NCI-H1436 treated with DMSO at 0.1 percent for 48 hours (cell line): ENCODE measurements around the gene DOC2B.
"Not testable (repeated sequence)": the region's sequence is repeated elsewhere in the genome, so short reads cannot be mapped to it uniquely, and the experiment has no call there.

Source experiments
- DNase-seq: peaks from one replicate; lab custom pipeline; 2025; lab: John Stamatoyannopoulos, UW

Gene DOC2B

DNA sequence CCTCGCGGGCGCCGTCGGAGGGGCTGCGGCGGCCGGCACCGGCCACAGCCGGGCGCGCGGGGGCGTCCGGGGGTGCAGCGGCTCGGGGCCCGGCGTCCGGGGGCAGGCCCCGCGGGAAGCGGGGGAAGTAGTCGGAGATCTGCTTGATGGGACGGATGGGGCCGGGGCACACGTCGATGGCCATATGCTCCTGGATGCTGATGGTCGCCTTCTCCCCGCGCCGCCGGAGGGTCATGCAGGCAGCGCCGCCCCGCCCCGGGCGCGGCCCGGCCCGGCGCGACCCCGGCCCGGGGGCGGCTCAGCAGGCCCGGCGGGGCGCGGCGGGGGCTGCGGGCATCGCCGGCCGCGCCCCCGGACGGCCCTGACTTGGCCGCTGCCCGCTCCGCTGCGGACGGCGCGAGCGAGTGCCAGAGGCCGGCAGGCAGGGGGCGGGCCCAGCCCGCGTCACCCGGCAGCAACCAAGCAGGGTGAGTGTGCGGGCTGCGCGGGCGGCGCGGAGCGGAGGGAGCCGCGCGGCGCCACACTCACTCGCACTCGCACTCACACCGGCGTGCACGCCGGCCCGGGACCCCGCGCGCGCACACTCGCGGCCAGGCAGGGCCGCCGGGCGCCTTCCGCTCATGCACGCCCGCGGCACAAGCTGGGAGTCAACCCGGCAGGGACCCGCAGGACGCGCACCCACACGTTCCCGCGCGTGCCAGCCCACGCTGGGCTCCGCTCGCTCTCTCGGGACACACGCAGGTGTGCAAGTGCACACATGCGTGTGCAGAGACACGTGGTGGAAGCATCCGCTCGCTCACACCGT is at the start of gene DOC2B:
Gene DOC2B, minus strand, starts transcription at position 406 of the 805 bp plus-strand sequence. Its CDS starts 171 bp downstream, at position 235.
- DNase-seq: no peak

- no peak for DNase-seq
Observed at GRCh38 chr17:230395-230770, 48.9 kb upstream of the DOC2B start.

GRCh38 chr17:229709-230394 is 48.4 kb upstream of the DOC2B start:
- DNase-seq: no peak

- DNase-seq: no peak
Observed at GRCh38 chr17:228951-229708, 47.7 kb upstream of the DOC2B start.

DNA sequence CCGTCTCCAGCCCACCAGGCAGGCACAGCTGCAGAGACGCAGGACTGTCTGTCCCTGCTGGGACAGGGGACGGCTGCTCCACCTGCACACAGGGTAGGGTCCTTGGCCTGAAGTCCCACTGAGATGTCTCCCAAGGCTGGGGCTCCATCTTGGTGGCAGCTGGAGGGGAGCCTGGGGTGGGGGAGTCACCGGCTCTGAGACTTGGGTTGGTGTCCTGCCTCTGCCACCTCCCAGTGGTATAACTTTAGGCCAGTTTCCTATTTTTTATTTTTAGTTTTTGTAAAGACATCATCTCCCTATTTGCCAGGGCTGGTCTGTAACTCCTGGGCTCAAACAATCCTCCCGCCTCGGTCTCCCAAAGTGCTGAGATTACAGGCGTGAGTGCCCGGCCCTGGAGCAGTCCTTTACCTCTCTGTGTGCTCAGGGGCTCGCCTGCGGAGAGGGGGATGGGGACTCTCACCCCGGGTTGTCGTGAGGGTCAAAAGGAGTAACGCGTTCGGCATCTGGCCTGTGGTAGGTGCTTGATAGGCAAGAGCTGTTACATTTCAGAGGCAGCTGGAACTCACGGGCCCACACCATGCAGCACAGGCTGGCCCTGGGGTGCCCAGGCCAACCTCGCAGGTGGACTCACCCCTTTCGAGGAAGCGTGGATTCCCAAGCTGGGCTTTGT is 46.6 kb upstream of the DOC2B start:
- no peak for DNase-seq

DNA sequence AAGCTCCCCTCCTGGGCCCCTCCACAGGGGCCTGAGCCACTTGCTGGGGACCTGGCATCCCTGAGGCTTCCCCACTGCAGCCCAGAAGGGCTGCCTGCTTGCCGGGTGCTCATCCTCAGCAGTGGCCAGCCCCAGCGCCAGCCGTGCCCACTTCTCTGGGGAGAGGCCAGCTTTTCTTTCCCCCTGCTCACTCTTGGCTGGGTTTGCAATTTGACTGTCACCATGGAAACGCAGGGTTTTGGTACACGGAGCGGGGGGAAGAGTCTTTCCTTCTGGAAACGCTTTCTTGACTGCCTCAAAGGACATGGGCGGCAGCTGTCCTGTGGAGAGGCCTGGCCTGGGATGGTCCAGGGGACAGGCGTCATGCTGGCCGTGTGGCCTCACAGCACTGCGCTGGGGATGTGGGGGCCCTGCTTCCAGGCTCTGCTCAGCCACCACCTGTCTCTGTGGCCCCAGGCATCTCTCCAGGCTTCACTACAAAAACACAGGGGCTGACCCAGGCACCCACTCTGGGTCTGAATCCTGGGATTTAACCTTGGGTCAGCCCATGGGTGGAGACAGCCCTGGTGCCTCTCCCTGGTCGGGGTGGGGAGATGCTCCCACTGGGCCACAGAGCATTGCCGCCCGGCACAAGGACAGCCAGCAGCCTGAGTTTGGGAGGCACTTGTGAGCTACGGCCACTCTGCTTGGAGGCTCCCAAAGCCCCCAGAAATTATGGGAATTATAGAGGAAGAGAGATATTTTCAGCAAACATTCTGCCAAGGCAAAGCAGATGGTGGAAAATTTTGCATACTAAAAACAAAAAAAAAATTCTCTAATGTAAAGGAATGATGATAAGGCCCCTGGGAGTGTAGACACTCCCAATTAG is 45.9 kb upstream of the DOC2B start:
- no peak for DNase-seq

GRCh38 chr17:226108-227077 is 44.9 kb upstream of the DOC2B start:
- no peak for DNase-seq

DNA sequence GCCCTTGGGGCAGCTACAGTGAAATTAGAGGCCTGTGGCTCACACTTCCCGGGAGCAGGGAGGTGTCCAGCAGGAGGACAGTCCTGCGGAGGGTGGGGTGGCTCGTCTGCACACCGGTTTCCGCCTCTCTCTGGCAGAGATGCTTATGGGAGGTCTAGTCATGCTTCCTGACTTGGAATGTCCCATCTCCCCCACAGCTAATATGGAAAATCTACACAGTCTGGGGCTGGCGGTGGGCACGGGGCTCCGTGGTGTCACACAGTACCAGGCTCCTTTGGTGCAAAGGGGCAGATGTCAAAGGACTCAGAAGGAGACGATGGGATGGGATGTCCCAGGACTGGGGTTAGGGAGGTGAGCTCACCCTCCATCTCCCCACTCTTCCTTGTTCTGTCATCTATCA is 44.1 kb upstream of the DOC2B start:
- no peak for DNase-seq

- DNase-seq: not testable (repeated sequence)
Observed at GRCh38 chr17:224576-224975, 43.1 kb upstream of the DOC2B start.

DNA sequence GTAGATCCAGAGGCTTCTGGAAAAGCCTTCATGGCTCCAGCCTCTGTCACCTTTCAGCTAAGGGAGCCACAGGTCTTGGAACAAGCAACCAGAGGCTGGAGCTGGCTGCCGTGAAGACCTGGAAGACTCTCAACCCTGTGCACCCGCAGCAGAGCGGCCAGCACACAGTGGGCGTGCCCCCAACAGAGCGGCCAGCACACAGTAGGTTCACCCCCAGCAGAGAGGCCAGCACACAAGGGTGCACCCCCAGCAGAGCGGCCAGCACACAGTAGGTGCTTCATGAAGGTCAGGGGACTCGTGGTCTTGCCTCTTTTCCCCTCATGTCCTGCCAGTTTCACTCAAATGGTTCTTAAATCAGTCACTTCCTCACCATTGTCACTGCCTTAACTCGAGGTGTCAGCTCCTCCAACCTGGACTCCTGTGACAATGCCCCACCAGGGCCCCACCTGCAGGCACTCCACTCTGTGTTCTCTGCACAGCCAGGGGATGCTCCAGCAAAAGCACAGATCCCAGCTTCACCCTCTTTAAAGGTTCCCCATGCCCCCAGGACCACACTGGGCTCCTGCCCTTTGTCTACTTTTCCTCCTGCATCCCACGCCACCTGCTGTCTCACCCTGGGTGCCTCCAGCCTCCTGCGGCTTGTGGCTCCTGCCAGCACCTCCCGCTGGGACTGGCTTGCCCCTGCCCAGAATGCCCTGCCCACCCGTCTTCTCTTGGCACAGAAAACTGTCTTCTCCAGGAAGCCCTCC is 42.4 kb upstream of the DOC2B start:
- no peak for DNase-seq

DNA sequence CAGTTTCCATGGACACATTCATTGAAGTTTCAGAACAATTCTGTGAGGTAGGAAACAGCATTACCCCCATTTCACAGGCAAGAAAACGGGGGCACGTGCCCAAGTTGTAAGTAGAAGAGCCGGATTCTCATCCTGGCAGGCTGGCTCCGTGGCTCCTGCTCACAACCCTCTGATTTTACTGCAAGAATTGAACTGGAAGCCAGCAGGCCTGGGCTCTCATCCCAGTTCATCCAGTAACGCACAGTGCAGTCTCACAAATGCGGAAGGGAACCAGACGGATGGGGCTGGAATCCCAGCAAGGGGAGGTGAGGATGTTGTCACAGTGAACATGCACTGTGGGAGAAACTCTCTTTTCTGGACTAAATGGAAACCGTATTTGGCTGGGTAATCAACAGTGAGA is 40.7 kb upstream of the DOC2B start:
- no peak for DNase-seq

DNA sequence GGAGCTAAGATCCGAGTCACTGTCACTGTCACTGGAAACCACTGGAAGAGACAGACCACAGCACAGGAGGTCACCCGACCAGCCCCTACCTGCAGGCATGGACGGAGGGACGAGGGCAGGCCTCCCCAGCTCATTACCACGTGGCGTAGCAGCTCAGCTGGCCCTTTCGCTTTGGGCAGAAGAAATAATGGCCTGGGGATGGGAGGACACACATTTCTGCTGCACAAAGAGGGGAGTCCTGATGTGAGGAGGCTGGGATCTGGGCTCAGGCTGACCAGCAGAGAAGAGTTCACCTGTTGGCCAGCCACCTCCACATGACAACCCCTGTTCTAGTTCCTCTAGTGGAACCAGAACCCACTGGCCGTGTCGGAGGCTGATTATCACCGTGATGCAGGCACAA is 38.2 kb upstream of the DOC2B start:
- no peak for DNase-seq

- DNase-seq: no peak
Observed at GRCh38 chr17:218432-219110, 37.1 kb upstream of the DOC2B start.

GRCh38 chr17:216625-217024 is 35.2 kb upstream of the DOC2B start:
- no peak for DNase-seq

DNA sequence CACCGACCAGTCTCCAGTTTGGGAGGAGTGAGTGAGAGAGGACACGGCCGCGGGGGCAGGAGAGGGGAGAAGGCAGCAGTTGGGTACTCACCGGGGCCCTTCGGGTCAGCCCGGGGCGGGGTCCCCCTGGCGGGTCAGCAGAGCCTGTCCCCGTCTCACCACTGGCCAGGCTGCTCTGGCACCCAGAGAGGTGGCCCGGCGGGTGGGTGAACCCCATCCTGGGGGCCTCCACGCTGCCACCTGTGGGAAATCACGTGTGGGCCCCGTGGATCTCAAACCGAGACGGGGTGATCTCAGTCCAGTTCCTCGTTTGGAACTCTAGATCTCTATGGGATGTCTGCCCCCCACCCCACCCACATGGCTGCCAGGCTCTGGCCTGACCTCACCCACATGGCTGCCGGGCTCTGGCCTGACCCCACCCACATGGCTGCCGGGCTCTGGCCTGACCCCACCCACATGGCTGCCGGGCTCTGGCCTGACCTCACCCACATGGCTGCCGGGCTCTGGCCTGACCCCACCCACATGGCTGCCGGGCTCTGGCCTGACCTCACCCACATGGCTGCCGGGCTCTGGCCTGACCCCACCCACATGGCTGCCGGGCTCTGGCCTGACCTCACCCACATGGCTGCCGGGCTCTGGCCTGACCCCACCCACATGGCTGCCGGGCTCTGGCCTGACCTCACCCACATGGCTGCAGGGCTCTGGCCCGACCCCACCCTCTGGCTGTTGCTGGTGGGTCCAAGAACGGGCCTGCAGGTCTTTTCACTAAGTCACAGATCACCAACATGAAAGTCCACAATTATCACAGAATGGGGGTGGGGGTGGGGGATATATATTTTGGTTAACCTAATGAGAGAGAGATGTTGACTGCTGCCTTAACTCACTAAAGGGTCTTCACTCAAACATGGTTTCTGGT is 34.4 kb upstream of the DOC2B start:
- DNase-seq: not testable (repeated sequence)

- DNase-seq: no peak
Observed at GRCh38 chr17:214881-215331, 33.5 kb upstream of the DOC2B start.

DNA sequence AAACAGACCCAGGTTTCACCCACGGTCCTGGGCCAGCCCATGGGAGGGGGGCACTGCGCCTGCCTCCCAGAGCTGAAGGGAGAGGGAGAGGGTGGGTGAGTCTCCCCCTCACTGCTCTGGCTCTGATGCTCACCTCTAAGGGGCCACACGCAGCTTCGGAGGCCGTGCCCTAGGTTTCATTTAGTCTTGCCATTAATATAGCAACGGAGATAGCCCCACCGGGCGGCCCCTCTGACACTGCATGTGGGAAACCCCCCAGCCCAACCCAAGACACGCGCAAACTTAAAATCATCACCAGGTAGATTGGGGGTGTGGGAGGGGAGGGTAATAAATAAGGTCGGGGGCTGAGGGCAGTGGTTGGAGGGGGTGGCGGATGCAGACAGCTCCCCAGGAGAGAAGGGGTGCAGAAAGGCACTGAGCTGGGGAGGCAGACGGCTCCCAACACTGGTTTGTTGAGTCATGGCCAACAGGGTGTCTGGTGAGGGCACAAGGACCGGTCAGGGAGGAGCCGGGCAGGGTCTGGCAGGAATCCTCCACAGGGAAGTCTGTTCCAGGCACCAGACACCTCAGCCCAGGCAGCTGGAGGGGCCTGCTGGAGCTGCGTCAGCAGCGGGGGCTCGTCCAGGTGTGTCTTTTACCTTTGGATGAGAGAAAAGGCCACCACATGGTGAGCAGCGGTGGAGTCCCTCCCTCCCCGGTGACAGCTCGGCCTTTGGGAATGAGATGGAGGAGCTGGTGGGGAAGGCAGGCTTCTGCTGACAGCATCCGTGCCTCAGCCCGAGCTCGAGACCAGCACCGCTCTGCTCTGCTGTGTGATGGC is 32.0 kb upstream of the DOC2B start:
- DNase-seq: no peak
